GM18498 (cell line): ENCODE results near the gene COA8.
A peak's percentile ranks its signal among the peaks of the same experiment; 100 is the strongest.
"Not testable (repeated sequence)": the region's sequence is repeated elsewhere in the genome, so short reads cannot be mapped to it uniquely, and the experiment has no call there.

Experiments used
- ATAC-seq: cut with Tn5 transposase; IDR thresholded peaks from one replicate; pipeline ENCODE4 v1.9.1; 2021; ENCODE audit warnings: mild to moderate bottlenecking, moderate library complexity; ENCODE audit not compliant: unreplicated experiment

The COA8 gene

DNA sequence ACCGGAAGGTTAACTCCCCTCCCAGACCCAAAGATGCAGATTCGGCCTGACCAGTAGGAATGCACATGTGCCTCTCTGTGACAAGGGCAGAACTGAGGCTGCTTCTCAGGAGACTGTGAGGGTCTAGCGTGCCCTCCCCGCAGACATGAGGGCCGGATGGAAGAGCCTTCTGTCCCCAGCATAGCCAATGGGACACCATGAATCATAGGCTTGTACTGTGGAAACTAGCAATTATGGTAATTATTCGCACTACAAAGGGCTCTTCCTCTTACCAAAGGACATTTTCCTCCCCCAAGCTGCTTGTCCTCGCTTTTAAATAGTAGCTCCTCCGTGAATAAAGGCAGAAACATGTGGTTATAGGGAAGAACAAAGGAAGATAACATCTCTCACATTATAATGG lies 6.2 kb downstream of the COA8 start:
- ATAC-seq: no peak

DNA sequence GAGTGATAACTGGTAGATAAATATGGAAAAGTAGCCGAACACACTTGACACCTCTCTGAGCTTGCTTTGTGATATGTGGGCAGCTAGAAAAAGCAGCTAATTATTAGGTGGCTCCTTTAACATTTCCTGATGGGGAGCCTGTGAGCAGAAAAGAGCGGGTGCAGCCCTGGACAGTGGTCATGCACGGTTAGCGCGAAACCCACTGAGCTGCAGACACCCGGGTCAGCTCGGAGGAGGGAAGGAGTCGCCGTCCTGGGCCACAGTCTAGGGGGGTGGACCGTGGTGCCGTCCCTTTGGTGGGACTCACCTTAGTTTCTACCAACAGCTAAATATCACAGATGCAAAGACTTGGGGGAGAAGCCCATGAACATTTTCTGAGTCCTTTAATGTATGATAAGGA lies 6.6 kb downstream of the COA8 start:
- ATAC-seq: no peak

DNA sequence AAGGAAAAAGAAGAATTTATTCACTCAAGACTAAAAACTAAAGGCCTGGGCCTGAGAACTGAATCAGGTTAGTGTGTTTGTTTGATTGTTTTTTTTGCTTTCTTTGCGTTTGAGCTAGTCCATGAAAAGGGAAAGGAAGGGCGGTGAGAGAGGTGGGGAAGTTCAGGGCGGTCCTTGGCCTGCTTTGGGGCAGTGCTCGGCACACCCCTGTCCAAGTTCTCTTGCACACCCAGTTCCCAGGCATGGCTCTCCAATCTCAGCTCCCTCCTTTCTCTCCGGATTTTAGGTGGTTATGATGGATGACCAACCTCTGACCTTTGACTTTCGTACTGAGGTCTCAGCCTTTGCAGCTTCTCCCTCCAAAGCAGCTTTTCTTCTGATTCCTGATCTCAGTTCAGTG lies 11.3 kb downstream of the COA8 start:
- no peak for ATAC-seq

- no peak for ATAC-seq
Measured at GRCh38 chr14:103574707-103575285, 12.0 kb downstream of the COA8 start.

DNA sequence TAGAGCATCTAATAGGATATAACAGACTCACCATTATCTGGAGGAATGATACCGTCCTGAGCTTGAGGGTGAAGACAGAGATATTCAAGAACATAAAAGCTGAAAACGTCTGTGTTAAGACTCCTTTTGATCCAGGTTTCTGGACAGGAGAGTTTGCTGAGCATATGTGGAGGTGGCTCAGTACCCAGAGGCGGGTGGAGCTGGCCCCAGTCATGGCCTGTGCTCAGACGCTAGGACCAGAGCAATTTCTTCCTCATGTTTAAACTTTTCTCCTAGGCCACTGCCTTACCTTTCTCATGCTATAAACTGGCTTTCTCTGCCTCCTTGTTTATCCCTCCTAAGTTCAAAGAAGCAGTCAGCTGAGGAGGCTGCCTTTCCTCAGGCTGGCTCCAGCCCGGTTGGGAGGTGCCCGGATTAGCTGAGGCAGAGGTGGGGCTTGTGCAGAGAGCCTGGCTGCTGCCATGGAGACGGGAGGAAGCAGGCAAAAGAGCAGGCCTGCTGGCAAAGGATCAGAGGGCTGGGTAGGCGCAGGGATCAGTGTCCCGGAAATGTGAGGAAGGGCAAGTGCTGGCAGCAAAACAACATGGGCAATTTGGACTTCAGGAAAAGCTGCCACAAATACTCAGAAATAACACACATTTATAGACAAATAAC lies 13.7 kb downstream of the COA8 start:
- ATAC-seq: no peak

GRCh38 chr14:103578401-103579075 lies 15.8 kb downstream of the COA8 start:
- no peak for ATAC-seq

DNA sequence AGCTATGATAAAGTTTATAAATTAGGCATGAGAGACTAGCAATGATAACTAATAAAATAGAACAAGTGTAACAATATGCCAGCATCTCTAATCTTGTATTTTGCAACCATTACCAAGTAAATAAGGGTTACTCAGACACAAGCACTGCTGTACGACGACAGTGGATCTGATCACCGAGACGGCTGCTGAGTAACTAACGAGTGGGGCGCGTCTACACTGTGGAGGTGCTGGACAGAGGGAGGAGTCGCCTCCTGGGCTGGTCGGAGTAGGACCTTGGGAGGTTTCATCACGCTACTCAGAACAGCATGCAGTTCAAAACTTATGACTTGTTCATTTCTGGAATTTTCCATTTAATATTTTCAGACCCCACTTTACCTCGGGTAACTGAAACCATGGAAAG lies 18.4 kb downstream of the COA8 start:
- ATAC-seq: no peak

DNA sequence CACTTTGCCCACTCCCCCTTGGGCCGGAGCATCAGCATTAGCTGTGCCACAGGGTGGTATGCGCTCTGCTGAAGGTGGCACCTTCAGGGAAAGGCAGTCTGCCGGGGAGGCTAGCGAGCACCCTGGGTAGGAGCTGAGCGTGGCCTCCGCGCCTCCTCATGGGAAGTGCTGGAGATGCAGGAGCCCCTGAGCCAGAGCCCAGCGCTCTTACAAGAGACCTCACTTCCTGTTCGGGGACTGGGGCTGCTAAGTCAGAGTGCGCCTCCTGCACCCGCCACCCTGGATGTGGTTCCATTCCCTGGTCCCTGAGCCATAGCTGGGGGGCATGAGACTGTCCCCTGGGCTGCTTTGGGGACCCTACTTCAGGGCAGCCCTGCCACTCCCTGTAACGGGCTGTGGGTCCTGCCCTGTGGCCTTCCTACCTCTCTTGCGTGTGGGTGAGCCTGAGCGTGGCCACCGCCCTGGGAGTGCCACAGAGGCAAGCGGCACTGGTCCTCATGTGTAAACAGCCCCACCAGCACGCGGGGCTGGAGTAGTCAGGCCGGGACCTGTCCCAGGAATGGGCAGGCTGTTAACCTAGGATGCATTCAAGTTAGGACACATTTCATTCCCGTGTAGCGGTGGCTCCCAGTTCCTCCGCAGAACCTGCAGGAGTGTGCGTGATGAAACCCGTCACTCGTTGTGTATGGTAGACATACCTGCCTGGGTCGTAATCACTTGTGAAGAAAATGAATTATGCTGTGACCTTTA lies 19.4 kb downstream of the COA8 start:
- ATAC-seq: no peak

- no peak for ATAC-seq
Measured at GRCh38 chr14:103584326-103584915, 21.7 kb downstream of the COA8 start.

DNA sequence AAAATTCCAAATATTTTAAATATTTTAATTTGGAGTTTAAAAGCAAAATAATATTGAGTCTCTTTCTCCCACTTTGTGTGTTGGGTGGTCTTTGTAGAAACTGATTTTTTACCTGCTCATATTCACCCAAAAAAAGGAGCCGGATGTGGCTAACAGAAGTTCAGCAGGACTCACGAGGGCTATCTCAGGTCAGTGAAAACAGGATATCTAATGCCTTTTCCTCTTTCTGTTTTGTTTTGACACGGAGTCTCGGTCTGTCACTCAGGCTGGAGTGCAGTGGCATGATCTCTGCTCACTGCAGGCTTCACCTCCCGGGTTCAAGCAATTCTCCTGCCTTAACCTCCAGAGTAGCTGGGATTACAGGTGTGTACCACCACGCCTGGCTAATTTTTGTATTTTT lies 30.8 kb downstream of the COA8 start:
- ATAC-seq: peak; percentile 91

- no peak for ATAC-seq
Measured at GRCh38 chr14:103594265-103594664, 31.5 kb downstream of the COA8 start.

GRCh38 chr14:103597623-103598377 lies 35.0 kb downstream of the COA8 start:
- no peak for ATAC-seq

GRCh38 chr14:103600503-103600902 lies 37.7 kb downstream of the COA8 start:
- ATAC-seq: no peak

DNA sequence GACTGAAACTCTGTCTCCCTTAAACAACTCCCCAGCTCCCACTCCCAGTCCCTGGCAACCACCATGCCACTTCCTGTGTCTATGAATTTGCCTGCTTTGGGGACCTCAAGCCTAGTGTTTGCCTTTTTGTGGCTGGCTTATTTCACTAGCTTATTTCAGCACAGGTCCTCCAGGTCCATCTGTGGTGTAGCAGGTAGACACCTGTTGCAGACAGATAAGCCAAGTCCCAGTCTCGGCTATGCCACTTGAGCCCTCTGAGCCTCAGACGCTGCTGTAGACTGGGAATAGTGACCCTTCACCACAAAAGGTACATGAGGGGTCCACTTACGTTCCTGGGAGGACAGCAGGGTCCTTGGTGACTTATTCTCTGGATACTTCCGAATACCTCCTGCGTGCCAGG lies 41.9 kb downstream of the COA8 start:
- no peak for ATAC-seq

DNA sequence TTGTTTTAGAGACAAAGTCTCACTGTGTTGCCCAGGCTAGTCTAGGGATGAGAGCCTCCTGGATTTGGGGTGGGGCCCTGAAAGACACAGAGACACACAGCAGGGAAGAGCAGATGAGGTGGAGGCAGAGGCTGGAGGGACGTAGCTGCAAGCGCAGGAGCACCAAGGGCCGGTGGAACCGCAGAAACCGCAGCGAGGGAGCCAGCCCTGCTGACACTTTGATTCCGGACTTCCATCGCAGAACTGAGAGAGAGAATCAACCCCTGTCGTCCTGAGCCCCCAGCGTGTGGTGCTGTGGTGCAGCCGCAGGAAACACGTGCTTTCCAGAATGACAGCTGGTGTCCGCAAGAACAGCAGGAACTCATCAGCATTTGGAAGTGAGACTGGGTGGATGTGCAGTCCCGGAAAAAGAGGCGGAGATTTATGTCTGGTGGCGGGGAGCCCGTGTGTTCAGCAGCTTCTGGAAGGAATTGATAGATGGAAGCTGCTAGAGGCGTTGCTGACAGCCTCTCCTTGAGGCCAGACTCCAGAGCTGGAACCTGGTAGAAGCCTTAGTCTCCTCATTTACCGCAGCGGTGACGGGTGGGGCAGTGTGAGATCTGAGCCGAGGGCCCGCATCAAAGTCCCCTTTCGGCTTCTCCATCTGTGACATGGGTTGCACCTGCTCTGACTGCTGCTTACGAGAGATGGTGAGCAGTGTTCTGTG lies 44.4 kb downstream of the COA8 start:
- ATAC-seq: peak; percentile 75

DNA sequence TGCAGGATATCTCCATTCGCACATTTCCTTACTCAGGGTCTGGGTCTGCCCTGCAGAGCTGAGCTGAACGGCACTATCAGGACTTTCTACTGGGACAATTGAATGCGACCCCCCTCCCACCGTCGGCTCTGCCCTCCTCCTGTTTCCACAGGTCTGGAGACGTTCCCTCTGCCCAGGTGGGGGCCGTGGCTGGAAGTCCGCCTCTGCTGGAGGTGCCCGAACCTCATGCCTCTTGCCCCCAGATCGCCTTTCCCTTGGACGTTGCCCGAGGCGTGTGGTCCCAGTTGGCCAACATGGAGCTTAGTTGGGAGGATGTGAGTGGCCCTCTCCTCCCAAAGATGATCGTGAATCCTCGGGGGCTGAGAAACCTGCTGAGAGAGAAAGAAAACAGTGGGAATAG lies 45.1 kb downstream of the COA8 start:
- peak; percentile 12 for ATAC-seq

GRCh38 chr14:103609081-103609480 lies 46.3 kb downstream of the COA8 start:
- not testable (repeated sequence) for ATAC-seq

- no peak for ATAC-seq
Measured at GRCh38 chr14:103611215-103611614, 48.5 kb downstream of the COA8 start.

DNA sequence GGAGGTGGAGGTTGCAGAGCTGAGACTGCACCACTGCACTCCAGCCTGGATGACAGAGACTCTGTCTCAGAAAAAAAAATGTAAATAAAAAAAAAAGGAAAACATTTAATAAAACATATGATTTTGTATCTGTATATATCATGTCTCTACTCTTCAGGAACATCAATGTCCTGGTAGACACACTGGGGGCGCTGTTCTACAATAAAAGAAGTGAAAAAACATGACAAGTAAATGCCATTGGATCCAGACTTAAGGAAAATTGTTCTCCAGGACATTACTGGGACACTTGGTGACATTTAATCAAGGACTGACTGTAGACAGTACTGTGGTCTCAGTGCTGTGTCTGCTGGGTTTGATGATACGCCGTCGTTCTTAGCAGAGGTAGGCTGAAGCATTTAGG lies 50.8 kb downstream of the COA8 start:
- no peak for ATAC-seq
